RWPE1 (cell line): ENCODE results near the gene AKAP8L.
A peak's percentile ranks its signal among the peaks of the same experiment; 100 is the strongest.

ENCODE experiments used
- CTCF ChIA-PET: fragments of 350-600 bp; sonication (Branson Sonifier 250); formaldehyde crosslinking; extraction: SDS; loops from one replicate; lab custom pipeline; 2021; lab: Yijun Ruan, JAX
- POLR2A ChIA-PET: fragments of 400-600 bp; formaldehyde crosslinking; extraction: SDS; loops from one replicate; lab custom pipeline; 2020; ENCODE audit warnings: antibody characterized with exemption; ENCODE audit not compliant: low non-redundant PET; lab: Yijun Ruan, JAX
- DNase-seq: peaks from one replicate; pipeline ENCODE4 v3.0.0; 2012; ENCODE audit warnings: low spot score
- H3K27ac ChIP-seq: fragments of 450-650 bp; 2 replicates; pipeline ENCODE4 v1.5.1; 2017
- TF ChIP-seq, protein P1 (sequence below): fragments of 450-650 bp; conservative IDR thresholded peaks from 2 replicates; pipeline ENCODE4 v1.5.1; 2017; ENCODE audit warnings: low read depth, mild to moderate bottlenecking

AKAP8L gene

DNA sequence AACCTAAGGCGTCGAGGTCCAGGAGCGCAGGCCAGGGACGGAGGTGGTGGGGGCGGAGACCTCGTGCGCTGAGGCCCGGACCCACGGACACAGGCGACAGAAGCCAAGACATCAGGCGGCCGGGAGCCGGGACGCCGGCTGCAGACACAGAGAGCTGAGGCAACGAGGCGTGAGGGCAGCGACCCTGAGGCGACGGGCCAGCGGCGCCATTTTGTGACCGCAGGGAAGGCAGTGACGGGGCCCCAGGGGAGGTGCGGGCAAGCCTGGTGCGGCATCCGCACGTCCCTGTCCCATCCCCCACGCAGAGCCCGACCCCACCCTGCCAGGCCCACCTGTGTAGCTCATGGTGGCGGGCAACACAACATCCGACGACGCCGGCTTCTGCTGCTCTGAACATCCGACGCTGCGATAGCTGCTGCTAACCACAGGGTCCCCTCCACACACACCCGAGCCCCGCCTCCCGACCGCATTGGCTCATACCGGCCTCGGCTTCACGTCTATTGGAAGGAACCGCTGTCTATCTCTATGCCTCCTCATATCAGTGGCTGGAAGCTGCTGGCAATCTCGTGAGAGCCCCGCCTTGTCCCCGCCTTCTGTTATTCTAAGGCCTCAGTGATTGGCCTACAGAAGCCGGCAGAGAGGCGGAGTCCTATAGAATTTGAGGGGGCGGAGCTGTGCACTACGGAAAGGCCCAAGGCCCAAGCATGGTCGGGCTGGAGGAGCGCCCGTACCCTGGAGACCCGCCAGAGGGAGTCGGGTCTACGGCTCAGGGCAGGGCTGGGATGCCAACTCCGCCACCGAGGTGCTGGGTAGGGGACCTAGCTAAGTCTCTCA, at the start of gene AKAP8L:
TSS of gene AKAP8L (minus strand) at position 410 of the 834 bp plus-strand sequence. CDS start at position 345, 65 bp downstream.
- ChIA-PET CTCF (interaction anchor here (0.6 to 1.7 kb wide), 13 partner anchors 10 to 326 kb away, joined by 3 to 7 read pairs (median 4); no protein-coding TSS in a partner anchor), POLR2A (interaction anchor here (0.6 to 1.5 kb wide), 5 partner anchors 11 to 260 kb away, joined by 3 to 5 read pairs (median 4); partner anchors contain the start of gene AKAP8)
- TF ChIP-seq, protein P1, sequence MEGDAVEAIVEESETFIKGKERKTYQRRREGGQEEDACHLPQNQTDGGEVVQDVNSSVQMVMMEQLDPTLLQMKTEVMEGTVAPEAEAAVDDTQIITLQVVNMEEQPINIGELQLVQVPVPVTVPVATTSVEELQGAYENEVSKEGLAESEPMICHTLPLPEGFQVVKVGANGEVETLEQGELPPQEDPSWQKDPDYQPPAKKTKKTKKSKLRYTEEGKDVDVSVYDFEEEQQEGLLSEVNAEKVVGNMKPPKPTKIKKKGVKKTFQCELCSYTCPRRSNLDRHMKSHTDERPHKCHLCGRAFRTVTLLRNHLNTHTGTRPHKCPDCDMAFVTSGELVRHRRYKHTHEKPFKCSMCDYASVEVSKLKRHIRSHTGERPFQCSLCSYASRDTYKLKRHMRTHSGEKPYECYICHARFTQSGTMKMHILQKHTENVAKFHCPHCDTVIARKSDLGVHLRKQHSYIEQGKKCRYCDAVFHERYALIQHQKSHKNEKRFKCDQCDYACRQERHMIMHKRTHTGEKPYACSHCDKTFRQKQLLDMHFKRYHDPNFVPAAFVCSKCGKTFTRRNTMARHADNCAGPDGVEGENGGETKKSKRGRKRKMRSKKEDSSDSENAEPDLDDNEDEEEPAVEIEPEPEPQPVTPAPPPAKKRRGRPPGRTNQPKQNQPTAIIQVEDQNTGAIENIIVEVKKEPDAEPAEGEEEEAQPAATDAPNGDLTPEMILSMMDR, result no peak; the same call in 1 of the 2 replicates
- DNase-seq, result peak; percentile 100
- peak within 1 kb of the TSS; percentile 78 for H3K27ac ChIP-seq

DNA sequence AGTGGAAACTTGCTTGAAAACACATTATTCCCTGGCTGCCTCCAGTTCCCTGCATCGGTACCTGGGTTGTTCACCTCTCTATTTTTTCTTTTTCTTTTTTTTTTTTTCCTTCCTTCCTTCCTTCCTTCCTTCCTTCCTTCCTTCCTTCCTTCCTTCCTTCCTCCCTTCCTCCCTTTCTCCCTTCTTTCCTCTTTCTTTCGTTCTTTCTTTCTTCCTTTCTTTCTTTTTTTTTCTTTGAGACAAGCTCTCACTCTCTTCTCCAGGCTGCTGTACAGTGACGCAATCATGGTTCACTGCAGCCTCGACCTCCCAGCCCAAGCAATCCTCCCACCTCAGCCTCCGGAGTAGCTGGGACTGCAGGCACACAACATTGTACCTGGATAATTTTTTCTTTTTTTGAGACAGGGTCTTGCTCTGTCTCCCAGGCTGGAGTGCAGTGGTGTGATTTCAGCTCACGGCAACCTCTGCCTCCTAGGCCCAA, 49.0 kb upstream of the AKAP8L start:
- no peak for DNase-seq
- ChIA-PET CTCF (interaction anchor here (0.6 kb wide), 1 partner anchor 921 kb away, joined by 4 read pairs; no protein-coding TSS in a partner anchor), POLR2A (no interaction called here)
- TF ChIP-seq, protein P1, result no peak
- no peak overlapping the region for H3K27ac ChIP-seq

DNA sequence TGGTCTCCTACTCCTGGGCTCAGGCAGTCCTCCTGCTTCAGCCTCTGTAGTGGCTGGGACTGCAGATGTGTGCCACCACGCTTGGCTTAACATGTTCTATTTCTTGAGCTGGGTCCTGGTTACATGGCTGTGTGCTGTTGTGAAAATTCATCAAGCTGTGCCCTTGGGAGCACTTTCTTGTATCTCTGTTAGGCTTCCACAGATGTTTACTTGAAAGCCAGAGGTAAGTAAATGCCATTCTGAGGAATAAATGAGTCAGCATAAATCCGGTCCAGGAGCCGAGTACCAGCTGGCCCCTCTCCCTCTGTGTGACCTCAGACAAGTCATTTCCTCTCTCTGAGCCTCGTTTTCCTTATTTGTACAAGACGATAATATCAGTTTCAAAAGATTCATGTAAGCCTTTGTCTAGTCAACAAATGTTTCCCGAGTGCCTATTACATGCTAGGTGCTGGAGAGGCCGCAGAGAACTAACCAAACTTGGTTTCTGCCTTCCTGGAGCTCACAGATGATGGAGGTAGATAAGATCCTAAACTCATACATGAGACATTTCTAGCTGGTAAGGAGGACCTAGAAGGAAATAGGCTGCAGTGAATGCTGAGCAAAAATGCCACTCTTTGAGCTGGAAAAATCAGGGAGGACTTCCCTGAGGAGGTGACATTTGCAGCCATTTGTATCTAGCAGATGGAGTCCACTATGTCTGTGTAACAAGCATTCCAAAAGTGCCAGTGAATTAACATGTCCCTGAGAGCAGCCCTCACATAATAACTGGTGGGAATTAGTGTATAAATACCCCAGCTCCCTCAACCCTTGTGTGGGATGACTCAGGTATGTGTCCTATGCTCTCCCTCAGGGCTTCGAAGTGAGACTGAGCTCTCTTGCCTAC, 48.3 kb upstream of the AKAP8L start:
- ChIA-PET CTCF (interaction anchor here (0.7 kb wide), 1 partner anchor 14 kb away, joined by 3 read pairs; no protein-coding TSS in a partner anchor), POLR2A (no interaction called here)
- no peak overlapping the region for H3K27ac ChIP-seq
- TF ChIP-seq, protein P1, result no peak
- no peak for DNase-seq

DNA sequence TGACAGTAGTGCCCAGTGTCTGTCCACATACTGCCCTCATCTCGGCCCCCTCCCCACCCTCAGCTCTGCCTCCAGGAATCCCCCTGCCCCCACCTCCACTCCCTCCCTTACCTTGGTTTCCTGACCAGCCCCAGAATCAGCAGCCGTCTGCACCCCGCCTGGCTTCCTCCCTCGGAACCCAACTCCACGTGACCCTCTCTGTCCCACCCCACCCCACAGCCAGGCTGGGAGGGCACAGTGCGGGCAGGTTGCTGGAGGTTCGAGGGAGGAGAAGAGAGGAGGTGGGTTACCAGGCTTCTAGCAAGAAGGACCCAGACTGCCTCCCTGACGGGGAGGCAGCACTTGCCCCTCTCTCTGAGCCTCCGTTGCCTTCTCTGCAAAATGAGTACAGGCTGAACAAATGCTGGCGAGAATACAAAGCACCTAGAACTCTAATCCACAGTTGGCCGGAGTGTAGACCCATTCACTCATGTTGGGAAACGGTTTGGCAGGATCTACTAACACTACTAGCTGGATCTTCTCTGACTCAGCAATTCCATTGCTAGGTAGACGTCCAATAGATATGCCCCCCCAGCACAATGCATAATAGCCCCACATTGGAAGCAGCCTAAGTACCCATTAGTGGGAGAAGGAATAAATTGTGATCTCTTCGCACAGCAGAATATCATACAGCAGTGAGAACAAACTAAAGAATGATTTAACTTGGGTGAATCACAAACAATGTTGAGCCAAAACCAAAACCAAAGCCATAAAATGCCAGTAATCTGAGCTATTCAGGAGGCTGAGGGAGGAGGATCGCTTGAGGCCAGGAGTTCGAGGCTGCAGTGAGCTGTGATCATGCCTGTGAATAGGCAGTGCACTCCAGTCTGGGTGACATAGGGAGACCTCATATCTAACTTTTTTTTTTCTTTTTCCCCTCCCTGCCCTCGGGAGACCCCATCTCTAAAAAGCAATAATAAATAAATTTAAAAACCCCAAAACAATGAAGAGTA, 45.9 kb upstream of the AKAP8L start, which contains the start of gene RASAL3:
TSS of gene RASAL3 (minus strand) at position 151 of the 992 bp plus-strand sequence. CDS start 186 bp downstream, outside the sequence.
- ChIA-PET POLR2A (no interaction called here), CTCF (no interaction called here)
- no peak for DNase-seq
- TF ChIP-seq, protein P1, result no peak
- no peak within 1 kb of the TSS for H3K27ac ChIP-seq

- POLR2A ChIA-PET, result no interaction called here
- no peak overlapping the region for H3K27ac ChIP-seq
- TF ChIP-seq, protein P1, result no peak
- DNase-seq, result no peak
- CTCF ChIA-PET, result no interaction called here
These were observed 45.1 kb upstream of the AKAP8L start for GRCh38 chr19:15463861-15464371.
